KMS-11 (cell line): ENCODE results near the gene PTGES2.

ENCODE experiments used
- H2AFZ ChIP-seq: fragments of 200-600 bp; sonication (generic); 2 replicates; pipeline ENCODE4 v1.6.1; 2016; ENCODE audit warnings: antibody characterized with exemption, mixed run types, low read depth
- H3K27ac ChIP-seq: fragments of 200-600 bp; sonication (generic); 2 replicates; pipeline ENCODE4 v1.6.1; 2016; ENCODE audit warnings: mild to moderate bottlenecking, mixed run types
- H3K27me3 ChIP-seq: fragments of 200-600 bp; sonication (generic); 2 replicates; pipeline ENCODE4 v1.6.1; 2017; ENCODE audit warnings: mild to moderate bottlenecking, low read depth, mixed run types, moderate library complexity; ENCODE audit not compliant: insufficient read depth
- H3K36me3 ChIP-seq: fragments of 200-600 bp; sonication (generic); 2 replicates; pipeline ENCODE4 v1.6.1; 2017; ENCODE audit warnings: mild to moderate bottlenecking, mixed run types; ENCODE audit not compliant: insufficient read depth
- H3K4me1 ChIP-seq: fragments of 200-600 bp; sonication (generic); 2 replicates; pipeline ENCODE4 v1.6.1; 2016; ENCODE audit warnings: mild to moderate bottlenecking, low read depth, mixed run types; ENCODE audit not compliant: poor library complexity, severe bottlenecking
- H3K4me2 ChIP-seq: fragments of 200-600 bp; sonication (generic); 2 replicates; pipeline ENCODE4 v1.7.0; 2016; ENCODE audit warnings: mild to moderate bottlenecking, mixed run types
- H3K4me3 ChIP-seq: fragments of 200-600 bp; sonication (generic); IDR thresholded peaks from 2 replicates; pipeline ENCODE4 v1.6.1; 2017; ENCODE audit warnings: low read depth, low read length, mixed read lengths; ENCODE audit not compliant: insufficient read depth
- H3K79me2 ChIP-seq: fragments of 200-600 bp; sonication (generic); 2 replicates; pipeline ENCODE4 v1.6.1; 2016; ENCODE audit warnings: low read depth, mixed run types; ENCODE audit not compliant: insufficient read depth
- H3K9ac ChIP-seq: fragments of 200-600 bp; sonication (generic); 2 replicates; pipeline ENCODE4 v1.6.1; 2016; ENCODE audit warnings: mild to moderate bottlenecking, mixed run types
- H4K20me1 ChIP-seq: fragments of 200-600 bp; sonication (generic); 2 replicates; pipeline ENCODE4 v1.6.1; 2016; ENCODE audit warnings: mild to moderate bottlenecking, mixed run types; ENCODE audit not compliant: insufficient read depth
- CTCF ChIP-seq: fragments of 200-600 bp; sonication (generic); conservative IDR thresholded peaks from 2 replicates; pipeline ENCODE4 v1.6.1; 2017; ENCODE audit warnings: low read depth, mild to moderate bottlenecking, antibody characterized with exemption, low read length, moderate library complexity, mixed read lengths

PTGES2 gene

GRCh38 chr9:128105538-128106175 is 21.9 kb downstream of the PTGES2 start:
- no peak overlapping the region for H3K9ac ChIP-seq
- no peak overlapping the region for H3K4me2 ChIP-seq
- H3K4me3 ChIP-seq = no peak overlapping the region
- 0 out of 2 replicates have a peak, but pooled peaks cover 2% of the 10 kb centered on the region for H3K79me2 ChIP-seq
- no peak overlapping the region for H3K27ac ChIP-seq
- peaks cover 22% of the 10 kb centered on the region for H3K4me1 ChIP-seq
- no peaks in the 10 kb centered on the region; the same call in 1 of the 2 replicates for H3K36me3 ChIP-seq
- no peak for TF ChIP-seq CTCF
- no peaks in the 10 kb centered on the region for H3K27me3 ChIP-seq
- H2AFZ ChIP-seq = no peak overlapping the region
- H4K20me1 ChIP-seq = no peaks in the 10 kb centered on the region

GRCh38 chr9:128104171-128104618 is 23.3 kb downstream of the PTGES2 start:
- Histone ChIP-seq H3K9ac (no peak overlapping the region), H2AFZ (no peak overlapping the region), H3K4me1 (peaks cover 22% of the 10 kb centered on the region), H3K27ac (peak overlapping the region; percentile 16; the same call in 1 of the 2 replicates), H3K4me3 (no peak overlapping the region), H3K79me2 (peaks cover 16% of the 10 kb centered on the region), H3K4me2 (no peak overlapping the region), H4K20me1 (no peaks in the 10 kb centered on the region), H3K27me3 (no peaks in the 10 kb centered on the region), H3K36me3 (no peaks in the 10 kb centered on the region; the same call in 1 of the 2 replicates)
- no peak for TF ChIP-seq CTCF

GRCh38 chr9:128103589-128103962 is 24.0 kb downstream of the PTGES2 start:
- Histone ChIP-seq H3K27ac (no peak overlapping the region; the same call in 1 of the 2 replicates), H3K27me3 (no peaks in the 10 kb centered on the region), H3K79me2 (peaks cover 20% of the 10 kb centered on the region), H3K4me1 (peaks cover 22% of the 10 kb centered on the region), H4K20me1 (no peaks in the 10 kb centered on the region), H2AFZ (no peak overlapping the region), H3K4me3 (no peak overlapping the region), H3K4me2 (no peak overlapping the region), H3K36me3 (no peaks in the 10 kb centered on the region; the same call in 1 of the 2 replicates), H3K9ac (no peak overlapping the region)
- no peak for TF ChIP-seq CTCF

GRCh38 chr9:128102861-128103588 is 24.5 kb downstream of the PTGES2 start:
- peaks cover 22% of the 10 kb centered on the region for H3K4me1 ChIP-seq
- H3K9ac ChIP-seq = no peak overlapping the region
- no peak overlapping the region for H3K4me2 ChIP-seq
- TF ChIP-seq CTCF = no peak
- H2AFZ ChIP-seq = no peak overlapping the region
- H3K36me3 ChIP-seq = no peaks in the 10 kb centered on the region; the same call in 1 of the 2 replicates
- no peak overlapping the region for H3K27ac ChIP-seq
- H3K79me2 ChIP-seq = peaks cover 26% of the 10 kb centered on the region
- no peaks in the 10 kb centered on the region for H4K20me1 ChIP-seq
- no peak overlapping the region for H3K4me3 ChIP-seq
- H3K27me3 ChIP-seq = no peaks in the 10 kb centered on the region
